ENCODE measurements around the gene ENTR1. TPM values are rescaled to one million over a fixed set of nuclear protein-coding genes. Genes with fewer than 3 reads are reported as not detected.

ENTR1 gene
- total and polyA plus RNA-seq, 2 of the 13 experiments (the other 11 are each of a cell fraction or from before 2014, with no cell fraction given) = 70.1 to 76.4 TPM

DNA sequence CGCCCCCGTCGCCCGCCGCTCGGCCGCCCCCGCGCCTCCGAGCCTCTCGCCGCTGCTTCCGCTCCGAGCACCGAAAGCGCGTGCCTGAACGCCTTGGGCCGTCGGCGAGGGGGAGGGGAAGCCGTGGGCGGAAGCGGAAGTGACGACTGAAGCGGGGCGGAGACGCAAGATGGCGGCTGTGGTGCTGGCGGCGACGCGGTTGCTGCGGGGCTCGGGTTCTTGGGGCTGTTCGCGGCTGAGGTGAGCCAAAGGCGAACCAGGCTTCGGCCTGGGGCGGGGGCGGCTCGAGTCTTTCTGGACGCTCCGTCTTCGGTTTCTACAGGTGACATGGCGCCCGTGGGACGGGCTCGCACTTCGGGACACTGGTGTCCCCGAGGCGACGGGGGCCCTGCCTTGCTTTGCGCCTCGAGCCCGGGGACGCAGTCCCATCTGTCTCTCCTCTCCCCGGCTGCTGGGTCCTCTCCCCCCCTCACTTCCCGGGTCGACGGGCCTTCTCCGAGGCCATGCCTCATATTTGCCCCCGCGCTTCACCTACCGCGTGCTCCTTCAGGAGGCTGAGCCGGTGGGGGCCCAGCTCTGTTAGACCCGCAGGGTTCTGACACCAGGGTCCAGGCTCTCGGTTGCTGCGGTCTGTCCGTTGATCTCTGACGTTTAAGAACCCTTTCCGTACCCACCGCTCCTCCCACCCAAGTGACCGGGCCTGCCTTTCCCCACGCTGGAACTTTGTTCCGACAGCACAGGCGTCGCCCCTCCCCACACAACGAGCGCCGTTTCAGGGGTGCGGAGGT, at the start of gene ENTR1, which contains the start of gene PMPCA (continued):
- TF ChIP-seq, protein P1, sequence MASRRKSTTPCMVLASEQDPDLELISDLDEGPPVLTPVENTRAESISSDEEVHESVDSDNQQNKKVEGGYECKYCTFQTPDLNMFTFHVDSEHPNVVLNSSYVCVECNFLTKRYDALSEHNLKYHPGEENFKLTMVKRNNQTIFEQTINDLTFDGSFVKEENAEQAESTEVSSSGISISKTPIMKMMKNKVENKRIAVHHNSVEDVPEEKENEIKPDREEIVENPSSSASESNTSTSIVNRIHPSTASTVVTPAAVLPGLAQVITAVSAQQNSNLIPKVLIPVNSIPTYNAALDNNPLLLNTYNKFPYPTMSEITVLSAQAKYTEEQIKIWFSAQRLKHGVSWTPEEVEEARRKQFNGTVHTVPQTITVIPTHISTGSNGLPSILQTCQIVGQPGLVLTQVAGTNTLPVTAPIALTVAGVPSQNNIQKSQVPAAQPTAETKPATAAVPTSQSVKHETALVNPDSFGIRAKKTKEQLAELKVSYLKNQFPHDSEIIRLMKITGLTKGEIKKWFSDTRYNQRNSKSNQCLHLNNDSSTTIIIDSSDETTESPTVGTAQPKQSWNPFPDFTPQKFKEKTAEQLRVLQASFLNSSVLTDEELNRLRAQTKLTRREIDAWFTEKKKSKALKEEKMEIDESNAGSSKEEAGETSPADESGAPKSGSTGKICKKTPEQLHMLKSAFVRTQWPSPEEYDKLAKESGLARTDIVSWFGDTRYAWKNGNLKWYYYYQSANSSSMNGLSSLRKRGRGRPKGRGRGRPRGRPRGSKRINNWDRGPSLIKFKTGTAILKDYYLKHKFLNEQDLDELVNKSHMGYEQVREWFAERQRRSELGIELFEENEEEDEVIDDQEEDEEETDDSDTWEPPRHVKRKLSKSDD (CRISPR knock-in tag; IDR thresholded peaks at IDR 0.05; ENCODE audit: low read depth) = peak; percentile 68; the same call in 1 of the 2 replicates
- TF ChIP-seq RBM39 (IDR thresholded peaks at IDR 0.05; ENCODE audit: low read depth, low read length, poor library complexity, severe bottlenecking) = peak; percentile 48
- peak; percentile 95 for TF ChIP-seq SAP130 (CRISPR knock-in tag; IDR thresholded peaks at IDR 0.05; ENCODE audit: low read depth)
- TF ChIP-seq ZBTB7B (CRISPR knock-in tag; IDR thresholded peaks at IDR 0.05) = peak; percentile 60; the same call in 1 of the 2 replicates
- no peak for TF ChIP-seq MBD4 (IDR thresholded peaks at IDR 0.05; ENCODE audit: borderline replicate concordance, low read length)
- no peak for TF ChIP-seq ZNF224 (CRISPR knock-in tag; IDR thresholded peaks at IDR 0.05)
- peak; percentile 43 for TF ChIP-seq FOSL2 (CRISPR knock-in tag; IDR thresholded peaks at IDR 0.05)
- TF ChIP-seq ZBTB42 (CRISPR knock-in tag; IDR thresholded peaks at IDR 0.05) = peak; percentile 55; the same call in 1 of the 2 replicates
- TF ChIP-seq ZNF619 (CRISPR knock-in tag; IDR thresholded peaks at IDR 0.05) = peak; percentile 44; the same call in 1 of the 2 replicates
- TF ChIP-seq, protein P2, sequence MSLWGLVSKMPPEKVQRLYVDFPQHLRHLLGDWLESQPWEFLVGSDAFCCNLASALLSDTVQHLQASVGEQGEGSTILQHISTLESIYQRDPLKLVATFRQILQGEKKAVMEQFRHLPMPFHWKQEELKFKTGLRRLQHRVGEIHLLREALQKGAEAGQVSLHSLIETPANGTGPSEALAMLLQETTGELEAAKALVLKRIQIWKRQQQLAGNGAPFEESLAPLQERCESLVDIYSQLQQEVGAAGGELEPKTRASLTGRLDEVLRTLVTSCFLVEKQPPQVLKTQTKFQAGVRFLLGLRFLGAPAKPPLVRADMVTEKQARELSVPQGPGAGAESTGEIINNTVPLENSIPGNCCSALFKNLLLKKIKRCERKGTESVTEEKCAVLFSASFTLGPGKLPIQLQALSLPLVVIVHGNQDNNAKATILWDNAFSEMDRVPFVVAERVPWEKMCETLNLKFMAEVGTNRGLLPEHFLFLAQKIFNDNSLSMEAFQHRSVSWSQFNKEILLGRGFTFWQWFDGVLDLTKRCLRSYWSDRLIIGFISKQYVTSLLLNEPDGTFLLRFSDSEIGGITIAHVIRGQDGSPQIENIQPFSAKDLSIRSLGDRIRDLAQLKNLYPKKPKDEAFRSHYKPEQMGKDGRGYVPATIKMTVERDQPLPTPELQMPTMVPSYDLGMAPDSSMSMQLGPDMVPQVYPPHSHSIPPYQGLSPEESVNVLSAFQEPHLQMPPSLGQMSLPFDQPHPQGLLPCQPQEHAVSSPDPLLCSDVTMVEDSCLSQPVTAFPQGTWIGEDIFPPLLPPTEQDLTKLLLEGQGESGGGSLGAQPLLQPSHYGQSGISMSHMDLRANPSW (CRISPR knock-in tag; IDR thresholded peaks at IDR 0.05; ENCODE audit: borderline replicate concordance) = no peak
- TF ChIP-seq ZSCAN30 (CRISPR knock-in tag; IDR thresholded peaks at IDR 0.05) = no peak
- TF ChIP-seq CHCHD3 (CRISPR knock-in tag; IDR thresholded peaks at IDR 0.05) = 0 out of 2 replicates have a peak, but pooled peaks have one; percentile 62
- TF ChIP-seq CCDC6 (CRISPR knock-in tag; IDR thresholded peaks at IDR 0.05) = peak; percentile 48; the same call in 1 of the 2 replicates
- TF ChIP-seq RFXAP (CRISPR knock-in tag; IDR thresholded peaks at IDR 0.05; ENCODE audit: borderline replicate concordance) = peak; percentile 64; the same call in 1 of the 2 replicates
- 0 out of 2 replicates have a peak, but pooled peaks have one; percentile 16 for TF ChIP-seq ESRRA (CRISPR knock-in tag; IDR thresholded peaks at IDR 0.05; ENCODE audit: low read depth)
- no peak for TF ChIP-seq XBP1 (CRISPR knock-in tag; IDR thresholded peaks at IDR 0.05)
- peak; percentile 84 for TF ChIP-seq ZC3H13 (CRISPR knock-in tag; IDR thresholded peaks at IDR 0.05)
- TF ChIP-seq, protein P3, sequence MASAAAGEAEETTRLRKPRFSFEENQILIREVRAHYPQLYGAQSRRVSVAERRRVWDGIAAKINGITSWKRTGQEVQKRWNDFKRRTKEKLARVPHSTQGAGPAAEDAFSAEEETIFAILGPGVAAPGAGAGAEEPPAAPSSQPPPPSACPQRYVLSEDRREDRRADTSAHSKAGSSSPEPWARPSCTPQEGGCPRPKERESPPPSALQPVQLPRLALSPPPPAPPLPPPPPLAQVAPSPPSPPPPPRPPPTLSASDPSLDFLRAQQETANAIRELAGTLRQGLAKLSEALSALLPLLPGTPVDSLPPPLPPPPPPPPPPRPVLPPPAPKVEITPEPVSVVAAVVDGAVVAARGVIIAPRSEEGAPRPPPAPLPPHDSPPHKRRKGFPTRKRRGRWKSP (CRISPR knock-in tag; IDR thresholded peaks at IDR 0.05) = no peak; the same call in 1 of the 2 replicates
- peak; percentile 18; the same call in 1 of the 2 replicates for TF ChIP-seq ZNF772 (CRISPR knock-in tag; IDR thresholded peaks at IDR 0.05)
- TF ChIP-seq NONO (IDR thresholded peaks at IDR 0.05) = no peak
- TF ChIP-seq NONO (CRISPR knock-in tag; conservative IDR thresholded peaks at IDR 0.05) = peak; percentile 87
- peak; percentile 83 for TF ChIP-seq YEATS4 (CRISPR knock-in tag; IDR thresholded peaks at IDR 0.05; ENCODE audit: borderline replicate concordance)

Data from HepG2 (cell line).